Neutrophil (primary cell): ENCODE results near the gene ERCC2.
"Not testable (repeated sequence)": the region's sequence is repeated elsewhere in the genome, so short reads cannot be mapped to it uniquely, and the experiment has no call there.

Experiments used
- H3K27ac ChIP-seq: fragments of 200-600 bp; sonication (generic); 2 replicates; pipeline ENCODE4 v1.5.1; 2016; ENCODE audit warnings: mild to moderate bottlenecking, moderate library complexity
- H3K27me3 ChIP-seq: fragments of 200-600 bp; sonication (generic); 2 replicates; pipeline ENCODE4 v1.6.0; 2016; ENCODE audit warnings: mild to moderate bottlenecking
- H3K36me3 ChIP-seq: fragments of 200-600 bp; sonication (generic); 2 replicates; pipeline ENCODE4 v1.5.1; 2017
- H3K4me1 ChIP-seq, 2 experiments: fragments of 200-600 bp in 1 of 2; sonication (generic) in 1 of 2; 1 replicate in 1 of 2; 2 replicates in 1 of 2; pipeline versions ENCODE4 v1.5.1 to v1.6.1; 2013 to 2016; ENCODE audit warnings: low read depth in 1 of 2, low read length in 1 of 2, mild to moderate bottlenecking in 1 of 2, moderate library complexity in 1 of 2; ENCODE audit not compliant: control insufficient read depth in 1 of 2, insufficient read depth in 1 of 2
- H3K4me3 ChIP-seq, 2 experiments: fragments of 200-600 bp in 1 of 2; sonication (generic) in 1 of 2; 1 replicate in 1 of 2; 2 replicates in 1 of 2; pipeline ENCODE4 v1.5.1; 2013 to 2016; ENCODE audit warnings: low read depth in 1 of 2, low read length in 1 of 2, mild to moderate bottlenecking in 1 of 2, moderate library complexity in 1 of 2
- H3K9me3 ChIP-seq: fragments of 200-600 bp; sonication (generic); 2 replicates; pipeline ENCODE4 v1.5.1; 2016
- TF ChIP-seq, protein P1 (sequence below): fragments of 200-600 bp; sonication (generic); IDR thresholded peaks from 2 replicates; pipeline ENCODE4 v1.5.1; 2016; ENCODE audit warnings: antibody characterized with exemption

Gene ERCC2

DNA sequence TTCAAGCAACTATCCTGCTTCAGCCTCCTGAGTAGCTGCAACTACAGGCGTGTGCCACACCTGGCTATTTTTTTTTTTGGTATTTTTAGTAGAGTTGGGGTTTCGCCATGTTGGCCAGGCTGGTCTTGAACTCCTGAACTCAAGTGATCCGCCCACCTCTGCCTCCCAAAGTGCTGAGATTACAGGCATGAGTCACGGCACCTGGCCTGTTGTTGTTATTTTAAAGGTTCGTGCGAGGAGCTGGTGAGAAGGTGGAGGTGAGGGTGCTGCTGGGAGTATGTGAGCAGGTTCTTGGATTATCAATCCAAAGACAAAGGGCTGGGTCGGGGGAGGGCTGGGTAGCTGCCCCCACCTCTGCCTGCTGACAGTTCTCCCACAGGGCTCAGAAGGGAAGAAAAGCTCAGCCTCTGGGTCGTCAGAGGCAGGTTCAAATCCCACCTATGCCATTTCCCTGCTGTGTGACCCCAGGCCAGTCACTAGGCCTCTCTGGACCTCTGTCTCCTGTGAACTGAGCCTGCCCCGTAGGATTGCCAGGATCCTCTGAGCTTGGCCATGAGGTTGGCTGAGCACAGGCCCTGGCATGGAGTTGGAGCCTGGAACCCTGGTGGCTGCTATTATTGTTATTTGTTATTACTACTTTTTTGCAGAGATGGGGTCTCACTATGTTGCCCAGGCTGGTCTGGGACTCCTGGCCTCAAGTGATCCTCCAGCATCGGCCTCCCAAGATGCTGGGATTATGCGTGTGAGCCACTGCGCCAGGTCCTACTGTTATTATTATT, 49.2 kb downstream of the ERCC2 start:
- no peaks in the 10 kb centered on the region for H3K4me1 ChIP-seq
- H3K27me3 ChIP-seq, result peaks cover 67% of the 10 kb centered on the region
- H3K9me3 ChIP-seq, result no peaks in the 10 kb centered on the region
- TF ChIP-seq, protein P1, sequence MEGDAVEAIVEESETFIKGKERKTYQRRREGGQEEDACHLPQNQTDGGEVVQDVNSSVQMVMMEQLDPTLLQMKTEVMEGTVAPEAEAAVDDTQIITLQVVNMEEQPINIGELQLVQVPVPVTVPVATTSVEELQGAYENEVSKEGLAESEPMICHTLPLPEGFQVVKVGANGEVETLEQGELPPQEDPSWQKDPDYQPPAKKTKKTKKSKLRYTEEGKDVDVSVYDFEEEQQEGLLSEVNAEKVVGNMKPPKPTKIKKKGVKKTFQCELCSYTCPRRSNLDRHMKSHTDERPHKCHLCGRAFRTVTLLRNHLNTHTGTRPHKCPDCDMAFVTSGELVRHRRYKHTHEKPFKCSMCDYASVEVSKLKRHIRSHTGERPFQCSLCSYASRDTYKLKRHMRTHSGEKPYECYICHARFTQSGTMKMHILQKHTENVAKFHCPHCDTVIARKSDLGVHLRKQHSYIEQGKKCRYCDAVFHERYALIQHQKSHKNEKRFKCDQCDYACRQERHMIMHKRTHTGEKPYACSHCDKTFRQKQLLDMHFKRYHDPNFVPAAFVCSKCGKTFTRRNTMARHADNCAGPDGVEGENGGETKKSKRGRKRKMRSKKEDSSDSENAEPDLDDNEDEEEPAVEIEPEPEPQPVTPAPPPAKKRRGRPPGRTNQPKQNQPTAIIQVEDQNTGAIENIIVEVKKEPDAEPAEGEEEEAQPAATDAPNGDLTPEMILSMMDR, result no peak
- H3K4me3 ChIP-seq, result no peak overlapping the region
- H3K36me3 ChIP-seq, result no peaks in the 10 kb centered on the region
- H3K27ac ChIP-seq, result no peak overlapping the region

DNA sequence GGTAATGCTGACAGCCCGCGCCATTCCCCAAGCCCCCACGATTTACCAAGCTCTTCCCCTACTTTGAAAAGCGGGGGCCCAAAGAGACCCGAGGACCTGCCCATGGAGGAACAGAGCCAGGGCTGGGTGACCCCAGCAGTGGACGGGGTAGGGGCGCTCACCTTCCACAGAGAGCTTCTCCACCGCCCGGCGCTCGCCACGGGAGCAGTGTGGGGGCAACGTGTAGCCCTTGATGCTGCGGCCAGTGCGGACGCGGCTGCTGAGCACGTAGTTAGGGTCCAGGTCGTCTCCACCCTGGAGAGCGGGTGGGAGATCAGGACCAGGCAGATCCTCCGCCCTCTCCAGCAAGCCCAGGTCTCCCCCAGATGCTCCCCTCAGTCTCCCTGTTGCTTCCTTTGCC, 55.1 kb downstream of the ERCC2 start:
- H3K36me3 ChIP-seq, result no peaks in the 10 kb centered on the region
- H3K4me3 ChIP-seq, result no peak overlapping the region
- H3K27ac ChIP-seq, result no peak overlapping the region
- H3K27me3 ChIP-seq, result peaks cover 48% of the 10 kb centered on the region
- no peaks in the 10 kb centered on the region for H3K9me3 ChIP-seq
- no peaks in the 10 kb centered on the region for H3K4me1 ChIP-seq
- TF ChIP-seq, protein P1, result no peak

DNA sequence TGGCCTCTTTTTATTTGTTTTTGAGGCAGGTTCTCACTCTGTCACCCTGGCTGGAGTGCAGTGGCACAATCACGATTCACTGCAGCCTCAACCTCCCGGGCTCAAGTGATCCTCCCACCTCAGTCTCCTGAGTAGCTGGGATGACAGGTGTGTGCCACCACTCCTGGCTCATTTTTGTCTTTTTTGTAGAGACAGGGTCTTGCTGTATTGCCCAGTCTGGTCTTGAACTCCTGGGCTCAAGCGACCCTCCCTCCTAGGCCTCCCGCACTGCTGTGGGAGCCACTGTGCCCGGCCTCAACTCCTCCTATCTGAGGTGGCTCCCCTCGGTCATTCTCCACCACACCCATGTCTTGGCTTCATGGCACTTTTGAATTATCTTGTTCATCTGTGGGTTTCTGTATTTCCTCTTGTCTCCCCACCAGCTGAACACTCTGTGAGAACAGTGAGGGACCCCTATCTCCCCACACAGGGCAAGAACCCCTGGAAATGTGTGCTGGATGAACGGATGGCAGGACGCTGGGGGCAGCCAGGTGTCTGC, 55.6 kb downstream of the ERCC2 start:
- Histone ChIP-seq H3K27ac (no peak overlapping the region), H3K27me3 (peaks cover 48% of the 10 kb centered on the region), H3K4me3 (no peak overlapping the region), H3K4me1 (no peaks in the 10 kb centered on the region), H3K9me3 (no peaks in the 10 kb centered on the region), H3K36me3 (no peaks in the 10 kb centered on the region)
- TF ChIP-seq, protein P1, result no peak

DNA sequence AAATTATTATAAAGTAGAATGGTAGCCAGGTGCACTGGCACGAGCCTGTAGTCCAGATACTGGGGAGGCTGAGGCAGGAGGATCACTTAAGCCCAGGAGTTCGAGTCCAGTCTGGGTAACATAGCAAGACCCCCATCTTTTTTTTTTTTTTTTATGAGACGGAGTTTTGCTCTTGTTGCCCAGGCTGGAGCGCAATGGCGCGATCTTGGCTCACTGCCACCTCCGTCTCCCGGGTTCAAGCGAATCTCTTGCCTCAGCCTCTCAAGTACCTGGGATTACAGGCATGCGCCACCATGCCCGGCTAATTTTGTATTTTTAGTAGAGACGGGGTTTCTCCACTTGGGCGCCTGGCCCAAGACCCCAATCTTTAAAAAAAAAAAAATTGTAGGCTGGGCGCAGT, 58.1 kb downstream of the ERCC2 start:
- not testable (repeated sequence) for H3K27ac ChIP-seq, H3K36me3 ChIP-seq, H3K4me1 ChIP-seq, H3K9me3 ChIP-seq, H3K4me3 ChIP-seq
- peaks cover 29% of the 10 kb centered on the region for H3K27me3 ChIP-seq

DNA sequence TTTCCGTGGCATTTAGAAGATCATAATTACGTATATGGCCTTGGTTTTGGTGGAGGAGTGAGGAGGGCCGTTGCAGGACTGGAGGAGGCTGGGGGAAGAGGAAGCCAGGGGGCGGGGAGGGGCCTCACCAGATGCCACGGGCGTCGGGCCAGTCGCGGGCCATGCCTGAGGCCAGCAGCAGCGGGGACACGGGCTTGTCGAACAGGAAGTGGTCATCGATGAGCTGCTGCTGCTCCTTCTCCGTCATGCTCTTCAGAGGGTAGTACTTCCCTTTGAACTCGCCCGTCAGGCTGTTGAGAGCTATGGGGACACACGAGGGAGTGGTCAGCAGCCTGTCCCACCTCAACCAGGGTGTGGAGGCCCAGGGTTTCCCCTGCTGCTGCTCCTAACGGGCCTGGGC, 58.8 kb downstream of the ERCC2 start:
- Histone ChIP-seq H3K27ac (no peak overlapping the region), H3K9me3 (no peaks in the 10 kb centered on the region), H3K4me1 (no peaks in the 10 kb centered on the region), H3K36me3 (no peaks in the 10 kb centered on the region), H3K27me3 (peaks cover 29% of the 10 kb centered on the region), H3K4me3 (no peak overlapping the region)
- TF ChIP-seq, protein P1, result no peak

DNA sequence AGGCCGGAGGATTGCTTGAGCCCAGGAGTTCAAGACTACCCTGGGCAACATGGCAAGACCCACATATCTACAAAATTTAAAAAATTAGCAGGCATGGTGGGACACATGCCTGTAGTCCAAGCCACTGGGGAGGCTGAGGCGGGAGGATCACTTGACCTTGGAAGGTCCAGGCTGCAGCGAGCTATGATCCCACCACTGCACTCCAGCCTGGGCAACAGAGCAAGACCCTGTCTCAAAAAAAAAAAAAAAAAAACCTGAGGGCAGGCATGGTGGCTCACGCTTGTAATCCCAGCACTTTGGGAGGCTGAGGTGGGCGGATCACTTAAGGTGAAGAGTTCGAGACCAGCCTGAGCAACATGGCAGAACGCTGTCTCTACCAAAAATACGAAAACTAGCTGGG, 61.1 kb downstream of the ERCC2 start:
- H3K4me1 ChIP-seq, H3K27ac ChIP-seq, H3K4me3 ChIP-seq, H3K9me3 ChIP-seq, H3K36me3 ChIP-seq: not testable (repeated sequence)
- H3K27me3 ChIP-seq, result peaks cover 29% of the 10 kb centered on the region
